ENCODE measurements around the gene HAAO.
A peak's percentile ranks its signal among the peaks of the same experiment; 100 is the strongest.

DNA sequence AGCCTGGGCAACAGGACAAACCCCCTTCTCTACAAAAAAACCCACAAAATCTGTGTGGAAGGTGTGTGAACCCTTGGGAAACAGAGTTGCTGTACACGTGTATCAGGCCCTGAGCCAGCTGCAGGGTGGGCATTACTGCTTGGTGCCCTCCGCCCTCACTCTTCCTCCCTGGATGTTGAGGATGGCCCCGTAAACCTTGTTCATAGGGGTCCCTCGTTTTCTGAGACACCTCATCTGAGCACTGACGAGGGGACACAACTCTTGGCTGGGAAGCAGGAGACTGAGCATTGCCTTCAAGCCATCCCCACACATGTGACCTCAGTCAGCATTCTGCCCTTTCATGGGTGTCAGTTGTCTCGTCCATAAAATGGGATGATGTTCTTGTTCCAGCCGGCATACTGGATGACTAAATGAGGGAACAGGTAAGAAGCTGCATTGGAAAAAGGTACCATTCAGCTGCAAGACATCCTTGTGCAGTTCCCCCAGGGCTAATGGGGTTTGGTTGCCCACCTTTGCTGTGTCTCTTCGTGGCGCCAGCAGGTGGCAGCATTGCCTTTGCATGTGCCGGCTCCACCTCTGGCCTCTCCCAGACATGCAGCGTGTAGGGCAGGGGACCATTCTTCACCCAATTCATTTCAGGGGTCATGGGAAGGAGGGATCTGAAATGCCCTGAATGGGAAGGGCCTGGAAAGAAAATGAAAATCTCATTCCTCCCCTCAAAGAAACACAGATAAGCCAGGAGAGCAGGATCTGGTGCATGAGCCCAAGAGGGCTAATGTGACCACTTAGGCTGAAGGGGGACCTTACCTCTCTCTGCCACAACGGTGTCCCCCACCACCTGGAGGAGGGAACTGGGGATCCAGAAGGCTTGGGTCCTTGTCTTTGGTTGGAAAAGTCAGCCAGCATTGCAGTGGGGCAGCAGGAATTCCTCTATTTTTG, 36.4 kb upstream of the HAAO start:
- TF ChIP-seq NFIC (IDR thresholded peaks at IDR 0.05) (no peak), YY1 (IDR thresholded peaks at IDR 0.05; ENCODE audit: low read depth) (no peak), TEAD4 (IDR thresholded peaks at IDR 0.05) (no peak), TCF12 (IDR thresholded peaks at IDR 0.05; ENCODE audit: low read depth) (no peak), TAF1 (IDR thresholded peaks at IDR 0.05; ENCODE audit: low read depth) (no peak), CEBPB (IDR thresholded peaks at IDR 0.05) (no peak), RAD21 (IDR thresholded peaks at IDR 0.05; ENCODE audit: low read depth) (peak; percentile 84), EGR1 (IDR thresholded peaks at IDR 0.05) (no peak), EP300 (IDR thresholded peaks at IDR 0.05; ENCODE audit: borderline replicate concordance) (no peak), CREB1 (IDR thresholded peaks at IDR 0.05; ENCODE audit: low read depth) (no peak), ZBTB7A (IDR thresholded peaks at IDR 0.05; ENCODE audit: low read depth) (no peak)
- TF ChIP-seq, protein P1, sequence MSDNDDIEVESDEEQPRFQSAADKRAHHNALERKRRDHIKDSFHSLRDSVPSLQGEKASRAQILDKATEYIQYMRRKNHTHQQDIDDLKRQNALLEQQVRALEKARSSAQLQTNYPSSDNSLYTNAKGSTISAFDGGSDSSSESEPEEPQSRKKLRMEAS (IDR thresholded peaks at IDR 0.05) = peak; percentile 51
- TF ChIP-seq, protein P2, sequence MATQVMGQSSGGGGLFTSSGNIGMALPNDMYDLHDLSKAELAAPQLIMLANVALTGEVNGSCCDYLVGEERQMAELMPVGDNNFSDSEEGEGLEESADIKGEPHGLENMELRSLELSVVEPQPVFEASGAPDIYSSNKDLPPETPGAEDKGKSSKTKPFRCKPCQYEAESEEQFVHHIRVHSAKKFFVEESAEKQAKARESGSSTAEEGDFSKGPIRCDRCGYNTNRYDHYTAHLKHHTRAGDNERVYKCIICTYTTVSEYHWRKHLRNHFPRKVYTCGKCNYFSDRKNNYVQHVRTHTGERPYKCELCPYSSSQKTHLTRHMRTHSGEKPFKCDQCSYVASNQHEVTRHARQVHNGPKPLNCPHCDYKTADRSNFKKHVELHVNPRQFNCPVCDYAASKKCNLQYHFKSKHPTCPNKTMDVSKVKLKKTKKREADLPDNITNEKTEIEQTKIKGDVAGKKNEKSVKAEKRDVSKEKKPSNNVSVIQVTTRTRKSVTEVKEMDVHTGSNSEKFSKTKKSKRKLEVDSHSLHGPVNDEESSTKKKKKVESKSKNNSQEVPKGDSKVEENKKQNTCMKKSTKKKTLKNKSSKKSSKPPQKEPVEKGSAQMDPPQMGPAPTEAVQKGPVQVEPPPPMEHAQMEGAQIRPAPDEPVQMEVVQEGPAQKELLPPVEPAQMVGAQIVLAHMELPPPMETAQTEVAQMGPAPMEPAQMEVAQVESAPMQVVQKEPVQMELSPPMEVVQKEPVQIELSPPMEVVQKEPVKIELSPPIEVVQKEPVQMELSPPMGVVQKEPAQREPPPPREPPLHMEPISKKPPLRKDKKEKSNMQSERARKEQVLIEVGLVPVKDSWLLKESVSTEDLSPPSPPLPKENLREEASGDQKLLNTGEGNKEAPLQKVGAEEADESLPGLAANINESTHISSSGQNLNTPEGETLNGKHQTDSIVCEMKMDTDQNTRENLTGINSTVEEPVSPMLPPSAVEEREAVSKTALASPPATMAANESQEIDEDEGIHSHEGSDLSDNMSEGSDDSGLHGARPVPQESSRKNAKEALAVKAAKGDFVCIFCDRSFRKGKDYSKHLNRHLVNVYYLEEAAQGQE (IDR thresholded peaks at IDR 0.05; ENCODE audit: low read depth) = no peak
